Liver (tissue), 9 donors: ENCODE measurements around the gene KIF3B. TPM values are rescaled to one million over a fixed set of nuclear protein-coding genes. Genes with fewer than 3 reads are reported as not detected.

ENCODE experiments used
- DNase-seq: peaks from one replicate; pipeline ENCODE4 v3.0.0-alpha.2; 2017; ENCODE audit warnings: low spot score
- H3K27ac ChIP-seq, 2 donors: one replicate each; pipeline ENCODE4 v1.7.0; 2013; ENCODE audit warnings: inconsistent platforms in 2 of 2, low read length in 2 of 2, control low read depth in 1 of 2, low read depth in 1 of 2, mild to moderate bottlenecking in 1 of 2
- H3K27me3 ChIP-seq, 4 donors: one replicate each; pipeline versions ENCODE4 v1.6.1 to v1.7.0; 2013; ENCODE audit warnings: low read length in 3 of 4, inconsistent platforms in 1 of 4, mild to moderate bottlenecking in 1 of 4, moderate library complexity in 1 of 4; ENCODE audit not compliant: control insufficient read depth in 4 of 4, insufficient read depth in 4 of 4
- H3K36me3 ChIP-seq, 4 donors: one replicate each; pipeline versions ENCODE4 v1.6.1 to v1.7.0; 2013; ENCODE audit warnings: low read length in 3 of 4, mild to moderate bottlenecking in 3 of 4, low read depth in 1 of 4, moderate library complexity in 1 of 4; ENCODE audit not compliant: control insufficient read depth in 4 of 4, insufficient read depth in 3 of 4
- H3K4me1 ChIP-seq, 4 donors: one replicate each; pipeline versions ENCODE4 v1.6.1 to v1.7.0; 2013; ENCODE audit warnings: low read length in 3 of 4, mild to moderate bottlenecking in 3 of 4, moderate library complexity in 1 of 4; ENCODE audit not compliant: control insufficient read depth in 4 of 4, insufficient read depth in 4 of 4
- H3K4me3 ChIP-seq, 3 donors: one replicate each; pipeline versions ENCODE4 v1.6.1 to v1.7.0; 2013; ENCODE audit warnings: low read length in 3 of 3, control low read depth in 1 of 3, low read depth in 1 of 3, mild to moderate bottlenecking in 1 of 3
- H3K9ac ChIP-seq, 2 donors: one replicate each; pipeline ENCODE4 v1.7.0; 2013; ENCODE audit warnings: low read length in 2 of 2, mild to moderate bottlenecking in 2 of 2, moderate library complexity in 2 of 2, control low read depth in 1 of 2, low read depth in 1 of 2
- H3K9me3 ChIP-seq, 4 donors: one replicate each; pipeline versions ENCODE4 v1.6.1 to v1.7.0; 2013; ENCODE audit warnings: low read length in 3 of 4; ENCODE audit not compliant: control insufficient read depth in 4 of 4
- ATF3 ChIP-seq: IDR thresholded peaks from 2 replicates; pipeline ENCODE4 v1.6.1; 2016; ENCODE audit warnings: antibody characterized with exemption
- CTCF ChIP-seq: fragments of 150-350 bp; IDR thresholded peaks from 2 replicates; pipeline ENCODE4 v1.5.1; 2017; ENCODE audit warnings: improper control_type of control experiment, low read depth, low read length; ENCODE audit not compliant: missing input control
- EGR1 ChIP-seq, 2 donors: IDR thresholded peaks; 2 replicates each; pipeline ENCODE4 v1.6.1; 2016 to 2018; ENCODE audit warnings: antibody characterized with exemption in 2 of 2, low read depth in 2 of 2
- FOXA1 ChIP-seq: IDR thresholded peaks from 2 replicates; pipeline ENCODE4 v1.6.1; 2016; ENCODE audit warnings: antibody characterized with exemption
- FOXA2 ChIP-seq: IDR thresholded peaks from 2 replicates; pipeline ENCODE4 v1.6.1; 2016; ENCODE audit warnings: antibody characterized with exemption
- GABPA ChIP-seq, 2 donors: IDR thresholded peaks in 1 of 2; conservative IDR thresholded peaks in 1 of 2; 2 replicates each; pipeline ENCODE4 v1.6.1; 2016; ENCODE audit warnings: antibody characterized with exemption in 2 of 2, mild to moderate bottlenecking in 1 of 2, moderate library complexity in 1 of 2
- NR2F2 ChIP-seq: IDR thresholded peaks from 2 replicates; pipeline ENCODE4 v1.6.1; 2016; ENCODE audit warnings: antibody characterized with exemption
- REST ChIP-seq: IDR thresholded peaks from 2 replicates; pipeline ENCODE4 v1.6.1; 2016; ENCODE audit warnings: antibody characterized with exemption, mild to moderate bottlenecking
- RXRA ChIP-seq, 2 donors: IDR thresholded peaks; 2 replicates each; pipeline ENCODE4 v1.6.1; 2017 to 2018; ENCODE audit warnings: antibody characterized with exemption in 2 of 2, mild to moderate bottlenecking in 1 of 2
- SP1 ChIP-seq: IDR thresholded peaks from 2 replicates; pipeline ENCODE4 v1.6.1; 2018; ENCODE audit warnings: antibody characterized with exemption, mild to moderate bottlenecking
- TAF1 ChIP-seq: conservative IDR thresholded peaks from 2 replicates; pipeline ENCODE4 v1.6.1; 2016; ENCODE audit warnings: antibody characterized with exemption, mild to moderate bottlenecking
- YY1 ChIP-seq: IDR thresholded peaks from 2 replicates; pipeline ENCODE4 v1.6.1; 2016; ENCODE audit warnings: antibody characterized with exemption, mild to moderate bottlenecking
- ZBTB33 ChIP-seq: IDR thresholded peaks from 2 replicates; pipeline ENCODE4 v1.6.1; 2016; ENCODE audit warnings: antibody characterized with exemption
- WGBS: extraction: QIAGEN DNeasy Blood & Tissue Kit; methylation state at CpG from one replicate; pipeline ENCODE4 v1.1.7; 2013; 5-methylcytosine and 5-hydroxymethylcytosine counted together
- polyA plus RNA-seq, 2 donors: library from polyadenylated mRNA; stranded (reverse) in 1 of 2; unstranded in 1 of 2; fragments of 200-250 nt in 1 of 2; fragments of >200 nt in 1 of 2; fragmentation: Nextera tagmentation in 1 of 2; extraction: Ambion mirVana in 1 of 2; gene quantifications; one replicate each; pipeline versions ENCODE4 v1.2.1 to v1.2.3, GENCODE V29; 2013 to 2015
- total RNA-seq, 2 donors: library from RNA; depleted of rRNA; stranded (reverse); fragments of >200 nt; gene quantifications; one replicate each; pipeline ENCODE4 v1.2.3, GENCODE V29; 2014
- donor health status: healthy.
- donor health status: healthy.
- donor health status: healthy.
- donor health status: healthy.
- donor health status: healthy.

The KIF3B gene
- total and polyA plus RNA-seq, 4 donors = 8.3 to 24.2 (median 12.9) TPM

- WGBS = 96% methylated on average over 3 of the region's 3 CpGs
- TF ChIP-seq ATF3 (no peak), FOXA1 (no peak), TAF1 (no peak), NR2F2 (no peak), ZBTB33 (no peak)
- no peak overlapping the region for H3K9ac ChIP-seq
- no peak overlapping the region for H3K27ac ChIP-seq
- no peaks in the 10 kb centered on the region for H3K27me3 ChIP-seq
- no peak overlapping the region for H3K4me3 ChIP-seq
- no peaks in the 10 kb centered on the region for H3K4me1 ChIP-seq
- no peak for DNase-seq
- no peaks in the 10 kb centered on the region for H3K36me3 ChIP-seq
- no peaks in the 10 kb centered on the region for H3K9me3 ChIP-seq
Measured at GRCh38 chr20:32350421-32350820, 73.0 kb downstream of the KIF3B start.

- H3K9ac ChIP-seq = no peak overlapping the region
- 95% methylated on average over 3 of the region's 3 CpGs for WGBS
- DNase-seq = no peak
Measured at GRCh38 chr20:32352121-32352720, 74.8 kb downstream of the KIF3B start.

More at GRCh38 chr20:32352121-32352720, 74.8 kb downstream of the KIF3B start:
- no peaks in the 10 kb centered on the region for H3K27me3 ChIP-seq
- no peaks in the 10 kb centered on the region for H3K9me3 ChIP-seq
- peaks cover 0 to 7% (median 2%) of the 10 kb centered on the region in 4 donors for H3K4me1 ChIP-seq
- no peak for TF ChIP-seq CTCF
- TF ChIP-seq TAF1 = no peak
- TF ChIP-seq REST = no peak
- TF ChIP-seq SP1 = no peak
- TF ChIP-seq FOXA1 = no peak
- TF ChIP-seq GABPA (IDR thresholded peaks at IDR 0.05 in 1 of 2, conservative IDR thresholded peaks at IDR 0.05 in 1 of 2) = no peak
- TF ChIP-seq YY1 = no peak
- no peak for TF ChIP-seq ZBTB33
- TF ChIP-seq EGR1 (IDR thresholded peaks at IDR 0.05; ENCODE audit: low read depth in 2 of 2) = no peak
- no peak for TF ChIP-seq RXRA (IDR thresholded peaks at IDR 0.05)
- no peak for TF ChIP-seq FOXA2
- H3K4me3 ChIP-seq = no peak overlapping the region
- no peaks in the 10 kb centered on the region for H3K36me3 ChIP-seq
- H3K27ac ChIP-seq = no peak overlapping the region
